Fibroblast of mammary gland (primary cell): Measurements from ENCODE around the gene NOL9.

Experiments
- DNase-seq: peaks from one replicate; pipeline ENCODE4 v3.0.0-alpha.2; 2010; ENCODE audit warnings: low read depth
- H3K4me3 ChIP-seq: 2 replicates; pipeline ENCODE4 v1.5.1; 2011; ENCODE audit warnings: low read depth, mild to moderate bottlenecking, low read length, moderate library complexity; ENCODE audit not compliant: control insufficient read depth
- CTCF ChIP-seq: conservative IDR thresholded peaks from 2 replicates; pipeline ENCODE4 v1.5.1; 2011; ENCODE audit warnings: low read depth, low read length, inconsistent platforms; ENCODE audit not compliant: control insufficient read depth, insufficient read depth

NOL9 gene

GRCh38 chr1:6513320-6513801, 41.0 kb downstream of the NOL9 start:
- TF ChIP-seq CTCF = no peak
- no peak overlapping the region for H3K4me3 ChIP-seq
- no peak for DNase-seq

DNA sequence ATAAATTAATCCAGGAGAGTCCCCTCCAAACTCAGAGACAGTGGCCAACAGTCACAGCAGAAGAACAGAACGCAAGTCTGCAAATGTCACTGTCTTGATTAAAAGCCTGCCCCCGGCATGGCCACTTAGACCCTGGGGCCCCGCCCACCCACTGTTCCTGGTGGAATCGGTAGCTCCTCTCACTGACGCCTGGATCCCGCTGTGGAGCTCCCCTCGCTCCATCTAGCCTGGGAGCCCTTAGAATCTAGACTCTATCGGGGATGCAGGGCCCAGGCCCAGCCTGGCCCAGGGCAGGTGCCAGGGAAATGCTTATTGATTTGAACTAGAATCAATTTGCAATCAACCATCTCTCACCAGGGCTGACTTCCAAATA, 41.4 kb downstream of the NOL9 start:
- no peak for DNase-seq
- TF ChIP-seq CTCF = no peak
- H3K4me3 ChIP-seq = no peak overlapping the region

DNA sequence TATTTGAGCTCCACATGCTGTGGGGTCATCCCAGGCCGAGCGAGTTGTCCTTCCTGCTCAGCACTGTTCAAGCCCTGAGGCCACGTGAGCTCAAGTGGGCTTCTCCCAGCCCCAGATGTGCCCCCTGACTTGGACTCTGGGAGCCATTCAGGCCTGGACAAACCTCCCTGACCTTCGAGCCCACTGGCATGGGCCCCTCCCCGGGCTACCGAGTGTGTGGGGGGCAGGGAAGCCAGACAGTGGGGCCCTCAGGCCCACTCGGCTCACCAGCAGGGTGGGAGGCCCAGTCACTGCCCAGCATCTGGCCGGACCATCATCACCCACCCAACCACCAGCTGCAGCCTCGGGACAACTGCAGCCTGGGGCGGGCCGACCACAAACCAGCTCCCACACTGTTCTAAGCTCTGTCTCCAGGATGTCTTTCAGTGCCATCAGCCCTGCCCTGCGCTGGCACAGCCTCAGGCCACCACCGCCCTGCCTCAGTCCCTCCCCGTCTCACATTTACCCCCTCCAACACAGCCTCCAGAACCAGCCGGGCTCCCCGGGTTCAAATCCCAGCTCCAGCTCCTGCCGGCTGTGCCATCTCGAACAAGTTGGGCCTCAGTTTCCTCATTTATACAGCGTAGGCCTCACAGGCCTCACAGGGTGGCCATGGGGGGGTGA, 41.9 kb downstream of the NOL9 start:
- TF ChIP-seq CTCF = no peak
- no peak overlapping the region for H3K4me3 ChIP-seq
- no peak for DNase-seq

DNA sequence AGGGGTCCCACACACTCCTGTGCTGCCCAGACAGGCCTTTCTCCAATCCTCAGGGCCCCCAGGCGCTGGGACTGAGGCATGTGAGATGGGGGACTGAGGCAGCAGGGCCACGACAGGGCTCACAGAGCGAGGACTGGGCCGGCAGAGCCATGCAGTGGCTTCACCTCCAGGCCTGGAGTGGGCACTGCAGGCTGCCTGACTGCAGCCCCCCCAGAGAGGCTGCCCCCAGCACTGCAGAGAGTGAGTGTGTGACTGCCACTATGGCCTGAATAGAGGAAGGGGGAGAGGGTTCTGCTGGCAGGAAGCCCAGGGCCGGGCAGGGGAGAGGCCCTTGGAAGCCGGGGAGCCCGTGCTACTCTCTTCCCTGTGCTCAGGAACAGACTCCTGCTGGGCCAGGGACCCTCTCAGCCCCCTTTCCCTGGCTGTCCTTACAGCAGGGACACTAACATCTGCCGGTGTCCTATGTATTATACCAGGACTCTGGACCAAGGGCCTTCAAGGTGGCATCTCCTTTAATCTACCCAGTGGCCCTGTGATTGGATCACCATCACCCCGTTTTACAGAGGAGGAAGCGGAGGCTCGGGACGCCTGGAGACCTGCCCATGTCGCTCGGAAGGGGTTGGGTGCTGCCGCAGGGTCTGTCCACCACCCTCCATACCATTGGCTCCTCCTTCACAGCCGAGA, 42.6 kb downstream of the NOL9 start:
- DNase-seq = no peak
- no peak for TF ChIP-seq CTCF
- H3K4me3 ChIP-seq = no peak overlapping the region

DNA sequence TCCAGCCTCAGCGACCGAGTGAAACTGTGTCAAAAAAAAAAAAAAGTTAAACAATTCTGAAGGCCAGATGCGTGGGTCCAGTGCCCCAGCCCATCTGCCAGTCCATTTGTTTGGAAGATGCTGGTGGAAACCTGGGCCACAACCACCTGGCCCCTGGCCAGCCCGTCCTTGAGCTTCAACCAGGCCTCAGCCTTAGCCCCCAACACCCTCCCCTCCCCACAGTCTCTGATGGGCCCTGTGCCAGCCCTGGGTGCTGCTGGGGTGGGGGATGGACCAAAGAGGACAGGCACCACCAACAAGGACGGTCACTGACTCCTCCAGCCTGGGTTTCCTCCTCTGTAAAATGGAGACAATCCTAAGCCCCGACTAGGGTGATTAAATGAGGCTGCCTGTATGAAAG, 43.3 kb downstream of the NOL9 start:
- TF ChIP-seq CTCF = no peak
- DNase-seq = no peak
- no peak overlapping the region for H3K4me3 ChIP-seq

GRCh38 chr1:6510493-6510892, 43.8 kb downstream of the NOL9 start:
- no peak overlapping the region for H3K4me3 ChIP-seq
- TF ChIP-seq CTCF = no peak
- DNase-seq = no peak
